Ectodermal cell (in vitro differentiated cells): ENCODE data around the gene RIC3.

ENCODE experiments used
- H3K27ac ChIP-seq: 2 replicates; pipeline ENCODE4 v1.7.0; 2013; ENCODE audit warnings: mild to moderate bottlenecking, low read depth, low read length; ENCODE audit not compliant: insufficient read depth, poor library complexity, severe bottlenecking
- H3K27me3 ChIP-seq: 2 replicates; pipeline ENCODE4 v1.7.0; 2013; ENCODE audit warnings: mild to moderate bottlenecking, low read length; ENCODE audit not compliant: insufficient read depth, control insufficient read depth, poor library complexity, severe bottlenecking
- H3K36me3 ChIP-seq: one replicate; pipeline ENCODE4 v1.7.0; 2013; ENCODE audit warnings: low read length; ENCODE audit not compliant: control insufficient read depth, insufficient read depth
- H3K4me1 ChIP-seq: one replicate; pipeline ENCODE4 v1.7.0; 2013; ENCODE audit warnings: low read length; ENCODE audit not compliant: control insufficient read depth, insufficient read depth
- H3K4me3 ChIP-seq: 2 replicates; pipeline ENCODE4 v1.7.0; 2013; ENCODE audit warnings: low read depth, low read length, control low read depth; ENCODE audit not compliant: insufficient read depth
- H3K9me3 ChIP-seq: 2 replicates; pipeline ENCODE4 v1.7.0; 2013; ENCODE audit warnings: mild to moderate bottlenecking, low read length, moderate library complexity; ENCODE audit not compliant: control insufficient read depth
- WGBS, 2 experiments: methylation state at CpG; one replicate each; pipeline ENCODE4 v1.1.7; 2013; ENCODE audit warnings: missing lambda C conversion rate in 2 of 2; 5-methylcytosine and 5-hydroxymethylcytosine counted together

Gene RIC3

GRCh38 chr11:8098361-8098760 lies 70.5 kb downstream of the RIC3 start:
- no peak overlapping the region for H3K27ac ChIP-seq
- WGBS, 2 experiments = 90 to 91% methylated on average over 4 of the region's 4 CpGs
- peaks cover 33% of the 10 kb centered on the region for H3K36me3 ChIP-seq

GRCh38 chr11:8097926-8098325 lies 70.9 kb downstream of the RIC3 start:
- Histone ChIP-seq H3K4me1 (no peaks in the 10 kb centered on the region), H3K36me3 (peaks cover 33% of the 10 kb centered on the region), H3K4me3 (no peak overlapping the region), H3K27ac (no peak overlapping the region), H3K27me3 (no peaks in the 10 kb centered on the region), H3K9me3 (no peaks in the 10 kb centered on the region)
- WGBS, 2 experiments = 96 to 98% methylated on average over 2 of the region's 2 CpGs

More at GRCh38 chr11:8098361-8098760, 70.5 kb downstream of the RIC3 start:
- Histone ChIP-seq H3K4me3 (no peak overlapping the region), H3K4me1 (no peaks in the 10 kb centered on the region), H3K27me3 (no peaks in the 10 kb centered on the region), H3K9me3 (no peaks in the 10 kb centered on the region)

GRCh38 chr11:8097468-8097867 lies 71.4 kb downstream of the RIC3 start:
- no peak overlapping the region for H3K4me3 ChIP-seq
- H3K36me3 ChIP-seq = peaks cover 33% of the 10 kb centered on the region
- H3K4me1 ChIP-seq = no peaks in the 10 kb centered on the region
- no peak overlapping the region for H3K27ac ChIP-seq
- 92 to 99% methylated on average over 9 of the region's 9 CpGs for WGBS, 2 experiments
- no peaks in the 10 kb centered on the region for H3K27me3 ChIP-seq
- H3K9me3 ChIP-seq = no peaks in the 10 kb centered on the region

GRCh38 chr11:8097062-8097461 lies 71.8 kb downstream of the RIC3 start:
- peaks cover 33% of the 10 kb centered on the region for H3K36me3 ChIP-seq
- no peaks in the 10 kb centered on the region for H3K27me3 ChIP-seq
- no peaks in the 10 kb centered on the region for H3K4me1 ChIP-seq
- 94 to 97% methylated on average over 8 of the region's 8 CpGs for WGBS, 2 experiments
- no peak overlapping the region for H3K4me3 ChIP-seq
- H3K27ac ChIP-seq = no peak overlapping the region
- no peaks in the 10 kb centered on the region for H3K9me3 ChIP-seq

GRCh38 chr11:8096575-8096974 lies 72.2 kb downstream of the RIC3 start:
- WGBS, 2 experiments = 80 to 91% methylated on average over 5 to 6 of the region's 6 CpGs
- Histone ChIP-seq H3K27me3 (no peaks in the 10 kb centered on the region), H3K4me3 (no peak overlapping the region), H3K27ac (no peak overlapping the region), H3K36me3 (peaks cover 30% of the 10 kb centered on the region), H3K9me3 (no peaks in the 10 kb centered on the region), H3K4me1 (no peaks in the 10 kb centered on the region)

GRCh38 chr11:8095806-8096522 lies 72.9 kb downstream of the RIC3 start:
- H3K27ac ChIP-seq = no peak overlapping the region
- no peaks in the 10 kb centered on the region for H3K27me3 ChIP-seq
- H3K4me3 ChIP-seq = no peak overlapping the region
- WGBS, 2 experiments = 93 to 96% methylated on average over 5 of the region's 5 CpGs
- no peaks in the 10 kb centered on the region for H3K9me3 ChIP-seq
- no peaks in the 10 kb centered on the region for H3K4me1 ChIP-seq
- H3K36me3 ChIP-seq = peaks cover 24% of the 10 kb centered on the region

GRCh38 chr11:8095371-8095770 lies 73.5 kb downstream of the RIC3 start:
- peaks cover 18% of the 10 kb centered on the region for H3K36me3 ChIP-seq
- no peak overlapping the region for H3K4me3 ChIP-seq
- no peaks in the 10 kb centered on the region for H3K27me3 ChIP-seq
- H3K4me1 ChIP-seq = no peaks in the 10 kb centered on the region
- WGBS, 2 experiments = 93 to 97% methylated on average over 12 of the region's 12 CpGs
- H3K9me3 ChIP-seq = no peaks in the 10 kb centered on the region
- H3K27ac ChIP-seq = no peak overlapping the region

GRCh38 chr11:8094656-8095055 lies 74.2 kb downstream of the RIC3 start:
- peaks cover 18% of the 10 kb centered on the region for H3K36me3 ChIP-seq
- H3K27me3 ChIP-seq = no peaks in the 10 kb centered on the region
- no peak overlapping the region for H3K27ac ChIP-seq
- H3K4me1 ChIP-seq = no peaks in the 10 kb centered on the region
- no peaks in the 10 kb centered on the region for H3K9me3 ChIP-seq
- WGBS, 2 experiments = 93 to 95% methylated on average over 11 of the region's 11 CpGs
- H3K4me3 ChIP-seq = no peak overlapping the region

- 95 to 96% methylated on average over 9 of the region's 9 CpGs for WGBS, 2 experiments
- Histone ChIP-seq H3K27me3 (no peaks in the 10 kb centered on the region), H3K36me3 (peaks cover 17% of the 10 kb centered on the region), H3K4me3 (no peak overlapping the region), H3K27ac (no peak overlapping the region), H3K9me3 (no peaks in the 10 kb centered on the region), H3K4me1 (no peaks in the 10 kb centered on the region)
Measured at GRCh38 chr11:8093931-8094575, 74.8 kb downstream of the RIC3 start.

GRCh38 chr11:8092587-8093424 lies 76.0 kb downstream of the RIC3 start:
- 68 to 69% methylated on average over 11 of the region's 11 CpGs for WGBS, 2 experiments
- Histone ChIP-seq H3K9me3 (no peaks in the 10 kb centered on the region), H3K4me3 (no peak overlapping the region), H3K4me1 (no peaks in the 10 kb centered on the region), H3K27me3 (no peaks in the 10 kb centered on the region), H3K36me3 (peaks cover 6% of the 10 kb centered on the region), H3K27ac (no peak overlapping the region)
